ENCODE results near the gene SLC35A3.

- TF ChIP-seq CTCF (conservative IDR thresholded peaks at IDR 0.05) (no peak), EZH2 (IDR thresholded peaks at IDR 0.05; ENCODE audit: low read depth) (no peak)
Measured at GRCh38 chr1:100028765-100029164, 59.0 kb downstream of the SLC35A3 start.
